ENCODE results near the gene CADPS2.

DNA sequence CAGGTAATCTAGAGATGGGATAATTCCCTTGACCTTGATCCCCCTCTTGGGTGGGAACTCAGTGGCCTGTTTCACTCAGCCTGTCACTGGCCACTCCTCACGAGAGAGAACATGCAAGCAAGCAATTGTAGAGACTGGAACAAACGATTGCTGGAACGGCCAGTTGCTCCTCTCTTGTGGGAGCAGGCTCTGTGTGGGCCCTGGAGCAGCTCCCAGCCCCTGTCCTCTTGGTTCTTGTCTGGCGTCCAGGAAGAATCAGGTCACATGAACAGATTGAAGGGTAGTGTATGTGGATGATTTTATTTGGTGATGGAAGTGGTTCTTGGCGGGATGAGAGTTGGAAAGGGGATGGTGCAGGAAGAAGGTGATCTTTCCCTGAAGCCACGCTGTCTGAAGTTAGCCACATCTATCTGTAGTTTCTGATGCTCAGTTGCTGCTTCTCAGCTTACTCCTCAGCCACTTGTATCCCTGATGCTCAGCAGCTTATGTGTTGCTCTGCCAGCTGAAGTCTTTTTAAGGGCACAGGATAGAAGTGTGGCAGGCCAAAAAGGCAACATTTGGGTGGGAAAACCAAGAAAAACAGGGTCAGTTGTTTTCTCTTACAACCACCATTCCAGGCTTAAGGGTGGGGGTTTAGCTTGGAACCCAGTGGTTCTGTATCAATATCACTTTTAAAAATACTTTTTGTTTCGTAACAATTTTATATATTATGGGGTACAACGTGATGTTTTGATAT lies 203.3 kb downstream of the CADPS2 start:
- no peak for TF ChIP-seq EZH2 (IDR thresholded peaks at IDR 0.05; ENCODE audit: borderline replicate concordance, low read length)
- TF ChIP-seq, protein P1, sequence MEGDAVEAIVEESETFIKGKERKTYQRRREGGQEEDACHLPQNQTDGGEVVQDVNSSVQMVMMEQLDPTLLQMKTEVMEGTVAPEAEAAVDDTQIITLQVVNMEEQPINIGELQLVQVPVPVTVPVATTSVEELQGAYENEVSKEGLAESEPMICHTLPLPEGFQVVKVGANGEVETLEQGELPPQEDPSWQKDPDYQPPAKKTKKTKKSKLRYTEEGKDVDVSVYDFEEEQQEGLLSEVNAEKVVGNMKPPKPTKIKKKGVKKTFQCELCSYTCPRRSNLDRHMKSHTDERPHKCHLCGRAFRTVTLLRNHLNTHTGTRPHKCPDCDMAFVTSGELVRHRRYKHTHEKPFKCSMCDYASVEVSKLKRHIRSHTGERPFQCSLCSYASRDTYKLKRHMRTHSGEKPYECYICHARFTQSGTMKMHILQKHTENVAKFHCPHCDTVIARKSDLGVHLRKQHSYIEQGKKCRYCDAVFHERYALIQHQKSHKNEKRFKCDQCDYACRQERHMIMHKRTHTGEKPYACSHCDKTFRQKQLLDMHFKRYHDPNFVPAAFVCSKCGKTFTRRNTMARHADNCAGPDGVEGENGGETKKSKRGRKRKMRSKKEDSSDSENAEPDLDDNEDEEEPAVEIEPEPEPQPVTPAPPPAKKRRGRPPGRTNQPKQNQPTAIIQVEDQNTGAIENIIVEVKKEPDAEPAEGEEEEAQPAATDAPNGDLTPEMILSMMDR (conservative IDR thresholded peaks at IDR 0.05 in 1 of 2, IDR thresholded peaks at IDR 0.05 in 1 of 2; ENCODE audit: extremely low read depth in 1 of 2, insufficient read depth in 1 of 2, low read depth in 1 of 2, low read length in 2 of 2): no peak
